ENCODE data around the gene BTG4. TPM values are rescaled to one million over a fixed set of nuclear protein-coding genes. Genes with fewer than 3 reads are reported as not detected.
A peak's percentile ranks its signal among the peaks of the same experiment; 100 is the strongest.

BTG4 gene
- not detected for total RNA-seq
- not detected for total RNA-seq (2013)

DNA sequence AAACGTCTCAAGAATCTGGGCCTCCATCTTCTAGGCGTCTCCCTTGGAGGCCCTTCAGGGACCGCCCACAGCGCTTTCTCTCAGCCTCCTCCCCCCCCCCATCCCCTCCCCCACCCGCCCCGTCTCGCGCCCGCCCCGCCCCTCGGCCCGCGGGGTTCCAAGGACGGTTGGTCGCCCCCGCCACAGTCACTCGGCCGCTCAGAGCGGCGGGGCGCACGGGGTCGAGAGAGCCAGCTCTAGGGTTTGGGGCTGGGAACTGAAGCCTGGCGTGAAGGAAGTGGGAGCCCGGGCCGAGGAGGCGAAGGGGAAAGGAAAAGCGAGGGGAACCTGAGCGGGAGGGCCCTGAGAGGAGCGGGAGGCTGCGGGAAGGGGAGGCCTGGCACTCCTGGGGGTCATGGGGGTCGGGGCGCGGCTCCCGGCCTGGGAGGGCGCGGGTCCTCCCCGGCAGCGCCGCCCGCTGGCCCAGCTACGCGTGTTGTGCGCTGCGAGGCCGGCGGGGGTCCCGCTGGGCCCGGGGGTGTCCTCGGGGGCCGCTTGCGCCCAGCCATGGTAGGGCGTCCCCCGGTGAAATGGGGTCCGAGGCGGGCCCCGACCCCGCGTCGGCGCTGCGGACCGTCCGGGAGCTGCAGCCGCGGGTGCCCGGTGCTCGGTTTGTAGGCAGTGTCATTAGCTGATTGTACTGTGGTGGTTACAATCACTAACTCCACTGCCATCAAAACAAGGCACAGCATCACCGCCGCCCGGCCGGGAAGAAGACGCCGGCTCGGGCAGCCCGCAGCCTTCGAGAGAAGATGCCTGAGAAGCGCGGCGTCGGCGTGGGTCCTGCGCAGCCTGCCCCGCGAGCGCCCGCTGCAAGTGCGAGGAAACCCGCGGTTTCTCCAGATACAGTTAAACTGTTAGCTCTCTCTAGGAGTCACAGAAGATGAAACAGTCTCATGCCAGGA is at the start of gene BTG4:
BTG4 (minus strand) TSS at position 91 of the 944 bp plus-strand sequence. CDS start 13,610 bp downstream, outside the sequence.
- peak in 1 of 2 donors; percentile 36 for DNase-seq
- 4% methylated on average over 83 of the region's 90 CpGs for WGBS (ENCODE audit: insufficient coverage)

DNA sequence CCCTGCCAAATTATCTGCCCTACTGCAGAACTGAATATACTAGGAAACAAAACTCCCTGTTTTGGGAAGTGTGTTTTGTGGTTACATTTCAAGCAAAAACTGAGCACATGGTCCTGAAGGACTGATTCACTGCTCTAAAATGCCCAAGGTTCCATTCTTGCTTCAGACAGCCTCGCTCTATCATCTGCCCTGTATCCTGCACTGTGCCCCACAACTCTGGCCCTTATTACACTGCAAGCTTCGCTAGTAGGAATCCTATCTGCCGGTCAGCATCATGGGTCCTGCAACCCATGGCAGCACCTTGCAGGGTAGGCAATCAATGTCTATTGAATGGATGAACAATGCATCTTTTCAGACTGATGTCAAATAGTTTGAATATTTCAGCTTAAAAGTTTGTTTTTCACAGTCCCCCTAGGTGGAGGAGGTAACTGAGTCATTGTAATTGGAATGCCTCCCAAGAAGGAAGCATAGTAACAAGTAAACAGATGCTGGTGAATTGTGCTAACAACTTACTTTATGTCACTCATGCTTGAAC is 49.7 kb upstream of the BTG4 start:
- H3K9me3 Mint-ChIP-seq = no peaks in the 10 kb centered on the region
- H3K27me3 Mint-ChIP-seq (ENCODE audit: low read depth in 2 of 2) = peaks cover 0 to 15% of the 10 kb centered on the region in 2 donors
- H3K4me3 Mint-ChIP-seq = no peak overlapping the region
- DNase-seq = no peak
- H3K27me3 ChIP-seq (ENCODE audit: control insufficient read depth, insufficient read depth, low read length) = no peaks in the 10 kb centered on the region
- no peak overlapping the region for H3K4me3 ChIP-seq (ENCODE audit: low read length)
- TF ChIP-seq, protein P1, sequence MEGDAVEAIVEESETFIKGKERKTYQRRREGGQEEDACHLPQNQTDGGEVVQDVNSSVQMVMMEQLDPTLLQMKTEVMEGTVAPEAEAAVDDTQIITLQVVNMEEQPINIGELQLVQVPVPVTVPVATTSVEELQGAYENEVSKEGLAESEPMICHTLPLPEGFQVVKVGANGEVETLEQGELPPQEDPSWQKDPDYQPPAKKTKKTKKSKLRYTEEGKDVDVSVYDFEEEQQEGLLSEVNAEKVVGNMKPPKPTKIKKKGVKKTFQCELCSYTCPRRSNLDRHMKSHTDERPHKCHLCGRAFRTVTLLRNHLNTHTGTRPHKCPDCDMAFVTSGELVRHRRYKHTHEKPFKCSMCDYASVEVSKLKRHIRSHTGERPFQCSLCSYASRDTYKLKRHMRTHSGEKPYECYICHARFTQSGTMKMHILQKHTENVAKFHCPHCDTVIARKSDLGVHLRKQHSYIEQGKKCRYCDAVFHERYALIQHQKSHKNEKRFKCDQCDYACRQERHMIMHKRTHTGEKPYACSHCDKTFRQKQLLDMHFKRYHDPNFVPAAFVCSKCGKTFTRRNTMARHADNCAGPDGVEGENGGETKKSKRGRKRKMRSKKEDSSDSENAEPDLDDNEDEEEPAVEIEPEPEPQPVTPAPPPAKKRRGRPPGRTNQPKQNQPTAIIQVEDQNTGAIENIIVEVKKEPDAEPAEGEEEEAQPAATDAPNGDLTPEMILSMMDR (IDR thresholded peaks at IDR 0.05) = no peak
- intact Hi-C loops (cut with micrococcal nuclease) = no loop called here
- H3K4me1 ChIP-seq (ENCODE audit: control insufficient read depth, insufficient read depth, low read length) = no peaks in the 10 kb centered on the region
- no peaks in the 10 kb centered on the region for H3K36me3 Mint-ChIP-seq
- WGBS (ENCODE audit: insufficient coverage) = 62% methylated on average over 3 of the region's 3 CpGs
- H3K4me1 Mint-ChIP-seq = no peaks in the 10 kb centered on the region
- ATAC-seq = no peak
- H3K36me3 ChIP-seq (ENCODE audit: control insufficient read depth, insufficient read depth, low read length) = no peaks in the 10 kb centered on the region
- no peak overlapping the region for H3K27ac Mint-ChIP-seq
- H3K9me3 ChIP-seq (ENCODE audit: control insufficient read depth, insufficient read depth, low read length) = no peaks in the 10 kb centered on the region
- no peak overlapping the region for H3K27ac ChIP-seq (ENCODE audit: low read length)

More for the DNA sequence above, at the start of gene BTG4:
- no peaks in the 10 kb centered on the region for H3K9me3 Mint-ChIP-seq
- peaks cover 5 to 7% of the 10 kb centered on the region in 2 donors for H3K4me1 Mint-ChIP-seq
- no peaks in the 10 kb centered on the region for H3K36me3 Mint-ChIP-seq
- Histone ChIP-seq H3K4me1 (ENCODE audit: control insufficient read depth, insufficient read depth, low read length) (peaks cover 17% of the 10 kb centered on the region), H3K27ac (ENCODE audit: low read length) (no peak within 1 kb of the TSS), H3K27me3 (ENCODE audit: control insufficient read depth, insufficient read depth, low read length) (peaks cover 33% of the 10 kb centered on the region), H3K4me3 (ENCODE audit: low read length) (no peak within 1 kb of the TSS), H3K36me3 (ENCODE audit: control insufficient read depth, insufficient read depth, low read length) (no peaks in the 10 kb centered on the region), H3K9me3 (ENCODE audit: control insufficient read depth, insufficient read depth, low read length) (no peaks in the 10 kb centered on the region)
- ATAC-seq = peak in 2 of 3 donors; percentile 29 to 52
- no peak within 1 kb of the TSS for H3K27ac Mint-ChIP-seq
- peak within 1 kb of the TSS; percentile 55 for H3K4me3 Mint-ChIP-seq
- TF ChIP-seq, protein P1 (IDR thresholded peaks at IDR 0.05) = no peak
- intact Hi-C loops (cut with micrococcal nuclease) = no loop called here
- peaks cover 43 to 45% of the 10 kb centered on the region in 2 donors for H3K27me3 Mint-ChIP-seq (ENCODE audit: low read depth in 2 of 2)

DNA sequence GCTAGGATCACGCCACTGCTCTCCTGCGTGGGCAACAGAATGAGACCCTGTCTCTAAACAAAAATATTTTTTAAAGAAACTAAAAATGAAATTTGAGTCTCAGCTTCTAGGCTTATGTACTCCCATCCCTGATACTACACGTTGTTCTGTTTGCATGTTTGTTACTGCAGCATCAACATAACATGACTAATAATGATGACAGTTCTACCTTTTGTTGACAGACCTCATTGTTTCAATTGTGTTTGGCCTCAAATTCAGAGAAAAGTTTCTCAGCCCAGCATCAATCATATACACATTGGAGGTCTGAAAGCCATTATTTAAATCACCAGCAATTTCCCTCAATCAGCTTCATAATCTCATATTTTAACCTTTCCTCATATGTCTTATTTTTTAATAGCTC is 49.1 kb upstream of the BTG4 start:
- no peak for DNase-seq
- H3K27me3 ChIP-seq (ENCODE audit: control insufficient read depth, insufficient read depth, low read length) = no peaks in the 10 kb centered on the region
- Mint-ChIP-seq H3K36me3 (no peaks in the 10 kb centered on the region), H3K9me3 (no peaks in the 10 kb centered on the region), H3K4me3 (no peak overlapping the region), H3K4me1 (no peaks in the 10 kb centered on the region), H3K27ac (no peak overlapping the region), H3K27me3 (ENCODE audit: low read depth in 2 of 2) (peaks cover 0 to 15% of the 10 kb centered on the region in 2 donors)
- H3K4me3 ChIP-seq (ENCODE audit: low read length) = no peak overlapping the region
- 91% methylated on average over 3 of the region's 3 CpGs for WGBS (ENCODE audit: insufficient coverage)
- H3K27ac ChIP-seq (ENCODE audit: low read length) = no peak overlapping the region
- H3K36me3 ChIP-seq (ENCODE audit: control insufficient read depth, insufficient read depth, low read length) = no peaks in the 10 kb centered on the region
- TF ChIP-seq, protein P1 (IDR thresholded peaks at IDR 0.05) = no peak
- no peak for ATAC-seq
- intact Hi-C loops (cut with micrococcal nuclease) = no loop called here
- no peaks in the 10 kb centered on the region for H3K9me3 ChIP-seq (ENCODE audit: control insufficient read depth, insufficient read depth, low read length)
- no peaks in the 10 kb centered on the region for H3K4me1 ChIP-seq (ENCODE audit: control insufficient read depth, insufficient read depth, low read length)
